Stimulated activated CD4-positive, alpha-beta T cell treated with anti-CD3 and anti-CD28 coated beads, Interleukin-15, amount 100 ng/mL, for 24 hours (primary cell): ENCODE data around the gene TRAK1.
"Not testable (repeated sequence)": the region's sequence is repeated elsewhere in the genome, so short reads cannot be mapped to it uniquely, and the experiment has no call there.

Experiments
- DNase-seq: peaks from one replicate; pipeline ENCODE4 v3.0.0-alpha.2; 2020

TRAK1 gene

DNA sequence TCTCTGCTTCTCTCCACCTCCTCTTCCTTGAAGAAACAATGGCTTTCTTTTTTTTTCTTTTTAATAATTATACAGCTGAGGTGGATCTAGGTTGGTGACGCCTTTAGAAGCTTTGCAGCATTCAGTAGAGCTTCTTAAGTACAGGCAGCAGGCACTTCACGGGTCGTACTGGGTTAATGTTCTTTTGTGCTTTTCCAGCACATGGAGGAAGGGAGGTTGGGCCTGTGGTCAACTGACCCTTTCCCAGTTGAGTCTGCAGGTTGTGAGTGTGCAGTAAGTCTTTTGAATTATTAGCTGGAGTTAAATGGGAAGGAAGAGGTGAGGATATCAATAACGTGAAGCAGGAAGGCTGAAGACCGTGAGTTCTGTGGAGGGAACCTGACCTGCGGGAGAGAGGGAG lies 7.0 kb downstream of the TRAK1 start:
- DNase-seq: no peak

DNA sequence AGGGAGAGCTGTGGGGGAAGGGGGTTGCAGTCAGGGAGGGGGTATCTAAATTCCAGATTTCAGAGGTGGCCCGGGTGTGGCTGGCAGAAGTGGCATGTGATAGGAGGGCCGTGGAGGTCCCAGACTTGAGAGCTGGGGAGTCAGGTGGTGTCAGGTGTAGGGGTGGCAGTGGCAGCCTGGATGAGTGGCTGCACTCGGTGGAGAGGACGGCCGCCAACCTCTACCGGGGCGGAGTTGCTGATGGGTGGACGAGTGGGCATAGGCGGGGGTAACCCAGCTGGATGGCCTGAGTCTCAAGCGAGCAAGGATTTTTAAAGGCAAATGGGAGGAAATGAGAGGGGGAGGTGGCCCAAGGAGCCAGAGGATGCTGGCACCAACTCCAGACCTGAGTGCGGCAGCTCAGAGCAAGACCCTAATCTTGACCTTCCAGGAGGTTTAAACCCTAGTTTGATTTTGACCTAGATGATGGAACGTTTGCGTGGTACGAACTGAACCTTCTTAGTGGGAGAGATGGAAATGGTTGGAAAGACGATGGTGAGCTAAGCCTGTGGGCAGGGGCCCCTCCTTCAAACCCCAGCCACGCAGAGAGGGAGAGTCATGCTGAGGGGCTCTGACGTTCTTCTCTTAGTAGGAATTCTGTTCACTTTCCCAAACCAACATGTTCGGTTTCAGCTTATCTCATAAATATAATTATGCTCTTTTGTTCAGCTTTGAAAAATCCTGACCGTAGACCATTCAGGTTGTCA lies 8.0 kb downstream of the TRAK1 start:
- no peak for DNase-seq

DNA sequence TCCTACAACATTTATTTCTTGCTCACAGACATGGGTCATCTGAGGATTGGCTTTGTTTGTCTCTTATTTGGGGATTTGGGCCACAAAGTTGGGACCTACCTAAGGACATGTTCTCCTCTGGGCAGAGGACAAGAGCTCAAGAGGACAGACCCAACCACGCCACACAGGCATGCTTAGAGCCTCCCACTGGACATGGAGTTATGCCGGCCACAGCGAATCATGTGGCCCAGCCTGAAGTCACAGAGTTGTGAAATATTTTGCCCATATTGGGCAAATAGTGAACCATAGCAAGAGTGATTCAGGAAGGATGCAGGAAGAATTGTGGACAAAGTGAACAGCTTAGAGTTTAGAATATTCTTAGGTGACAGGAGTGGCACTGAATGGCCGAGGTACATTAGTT lies 9.9 kb downstream of the TRAK1 start:
- DNase-seq: no peak

DNA sequence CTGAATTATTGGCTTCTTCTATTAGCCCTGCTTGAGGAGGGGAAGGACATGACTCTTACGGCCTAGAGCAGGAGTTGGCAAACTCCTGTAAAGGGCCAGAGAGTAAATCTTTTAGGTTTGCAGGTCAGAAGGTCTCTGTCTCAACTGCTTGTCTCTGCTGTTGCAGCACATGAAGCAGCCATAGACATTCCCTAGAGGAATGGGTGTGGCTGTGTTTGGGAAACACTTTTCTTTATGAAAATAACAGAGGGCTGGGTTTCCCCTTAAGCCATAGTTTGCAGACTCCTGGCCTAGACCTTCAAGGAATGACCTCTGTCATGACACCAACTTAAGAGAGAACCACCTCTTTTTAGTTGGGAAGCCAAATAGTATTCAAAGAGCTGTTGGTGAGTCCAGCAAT lies 10.3 kb downstream of the TRAK1 start:
- no peak for DNase-seq

DNA sequence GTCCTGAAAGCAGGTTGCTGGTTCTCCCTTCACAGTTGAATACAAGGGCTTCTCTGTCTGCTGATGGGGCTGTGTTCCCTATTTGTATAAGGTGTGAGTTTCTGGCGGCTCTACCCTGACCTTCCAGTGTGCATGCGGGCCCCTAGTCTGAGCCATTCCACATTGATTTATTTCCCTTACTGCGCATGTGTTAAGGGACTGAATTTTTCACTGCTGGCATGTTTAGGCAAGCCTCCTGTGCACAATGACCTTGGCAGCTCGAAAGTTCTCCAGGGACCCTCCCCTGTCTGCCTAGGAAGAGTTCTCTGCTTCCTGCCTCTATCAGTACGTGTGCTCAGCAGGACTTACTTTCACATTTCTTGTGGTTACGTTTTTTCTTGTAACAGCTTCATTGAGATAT lies 11.4 kb downstream of the TRAK1 start:
- DNase-seq: no peak

DNA sequence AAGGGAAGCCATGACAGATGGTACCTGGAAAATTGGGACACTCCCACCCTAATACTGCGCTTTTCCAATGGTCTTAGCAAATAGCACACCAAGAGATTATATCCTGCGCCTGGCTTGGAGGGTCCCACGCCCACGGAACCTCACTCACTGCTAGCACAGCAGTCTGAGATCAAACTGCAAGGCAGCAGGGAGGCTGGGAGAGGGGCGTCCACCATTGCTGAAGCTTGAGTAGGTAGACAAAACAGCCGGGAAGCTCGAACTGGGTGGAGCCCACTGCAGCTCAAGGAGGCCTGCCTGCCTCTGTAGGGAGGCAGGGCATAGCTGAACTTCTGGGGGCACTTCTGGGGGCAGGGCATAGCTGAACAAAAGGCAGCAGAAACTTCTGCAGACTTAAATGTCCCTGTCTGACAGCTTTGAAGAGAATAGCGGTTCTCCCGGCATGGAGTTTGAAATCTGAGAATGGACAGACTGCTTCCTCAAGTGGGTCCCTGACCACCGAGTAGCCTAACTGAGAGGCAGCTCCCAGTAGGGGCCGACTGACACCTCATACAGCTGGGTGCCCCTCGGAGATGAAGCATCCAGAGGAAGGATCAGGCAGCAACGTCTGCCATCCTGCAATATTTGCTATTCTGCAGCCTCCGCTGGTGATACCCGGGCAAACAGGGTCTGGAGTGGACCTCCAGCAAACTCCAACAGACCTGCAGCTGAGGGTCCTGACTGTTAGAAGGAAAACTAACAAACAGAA lies 12.9 kb downstream of the TRAK1 start:
- DNase-seq: not testable (repeated sequence)

DNA sequence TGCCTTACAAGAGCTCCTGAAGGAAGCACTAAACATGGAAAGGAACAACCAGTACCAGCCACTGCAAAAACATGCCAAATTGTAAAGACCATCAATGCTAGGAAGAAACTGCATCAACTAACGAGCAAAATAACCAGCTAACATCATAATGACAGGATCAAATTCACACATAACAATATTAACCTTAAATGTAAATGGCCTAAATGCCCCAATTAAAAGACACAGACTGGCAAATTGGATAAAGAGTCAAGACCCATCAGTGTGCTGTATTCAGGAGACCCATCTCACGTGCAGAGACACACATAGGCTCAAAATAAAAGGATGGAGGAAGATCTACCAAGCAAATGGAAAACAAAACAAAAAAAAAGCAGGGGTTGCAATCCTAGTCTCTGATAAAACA lies 14.8 kb downstream of the TRAK1 start:
- not testable (repeated sequence) for DNase-seq

DNA sequence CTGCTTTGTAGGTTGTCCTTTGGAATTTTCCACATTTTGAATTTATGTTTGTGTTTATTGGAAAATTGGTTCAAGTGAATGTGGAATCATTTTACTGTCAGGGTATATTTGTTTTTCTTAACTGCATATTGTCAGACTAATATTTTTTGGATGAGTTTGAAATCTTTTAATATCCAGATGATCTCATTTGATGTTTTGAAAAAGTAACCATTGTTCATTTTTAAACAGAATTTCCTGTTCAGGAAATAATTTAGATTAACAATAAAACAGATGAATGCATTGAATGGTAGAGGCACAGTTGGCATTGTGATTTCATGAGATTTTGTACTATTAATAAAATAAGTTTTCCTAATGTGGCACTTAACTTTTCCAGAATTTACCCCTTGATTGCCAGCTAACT lies 15.5 kb downstream of the TRAK1 start:
- no peak for DNase-seq

DNA sequence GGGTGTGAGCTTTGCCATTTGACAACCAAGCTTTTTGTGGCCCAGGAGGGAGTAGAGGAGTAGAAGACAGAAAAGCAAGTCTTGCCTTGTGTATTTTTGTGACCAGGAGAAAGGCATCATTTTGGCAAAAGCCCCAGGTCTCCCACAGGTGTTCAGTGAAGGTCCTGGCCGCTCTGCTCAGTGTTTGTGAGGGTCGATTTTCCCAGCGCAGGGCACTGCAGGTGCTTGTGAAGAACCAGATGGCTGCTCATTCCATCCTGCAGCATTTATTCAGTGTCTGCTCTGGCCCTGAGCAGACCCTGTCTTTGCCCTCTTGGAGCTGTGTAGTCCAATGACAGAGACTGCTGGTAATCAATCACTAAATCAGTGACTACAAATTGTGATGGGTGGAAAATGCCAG lies 19.5 kb downstream of the TRAK1 start:
- no peak for DNase-seq

DNA sequence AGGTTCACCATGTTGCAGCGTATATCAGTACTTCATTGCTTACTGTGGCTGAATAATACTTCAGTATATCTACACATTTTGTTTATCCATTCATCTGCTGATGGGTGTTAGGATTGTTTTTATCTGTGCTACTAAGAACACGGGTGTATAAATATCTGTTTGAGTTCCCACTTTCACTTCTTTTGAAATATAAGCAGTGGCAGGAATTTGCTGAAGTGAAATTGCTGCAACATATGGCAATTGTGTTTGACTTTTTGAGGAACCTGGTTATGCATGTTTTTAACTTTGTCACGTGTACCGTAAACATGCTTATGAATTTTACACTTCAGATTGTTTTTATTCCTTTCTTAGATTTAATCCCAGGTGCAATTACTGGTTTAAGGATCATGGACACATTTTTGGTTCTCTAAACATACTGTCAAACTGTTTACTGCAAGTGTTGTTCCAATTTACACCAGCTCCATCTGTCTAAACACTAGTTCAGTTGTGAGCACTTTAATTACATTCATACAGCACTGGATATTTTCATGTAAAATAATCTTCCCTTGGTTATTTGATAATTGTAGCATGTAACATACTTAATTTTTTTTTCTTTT lies 23.1 kb downstream of the TRAK1 start:
- DNase-seq: no peak

DNA sequence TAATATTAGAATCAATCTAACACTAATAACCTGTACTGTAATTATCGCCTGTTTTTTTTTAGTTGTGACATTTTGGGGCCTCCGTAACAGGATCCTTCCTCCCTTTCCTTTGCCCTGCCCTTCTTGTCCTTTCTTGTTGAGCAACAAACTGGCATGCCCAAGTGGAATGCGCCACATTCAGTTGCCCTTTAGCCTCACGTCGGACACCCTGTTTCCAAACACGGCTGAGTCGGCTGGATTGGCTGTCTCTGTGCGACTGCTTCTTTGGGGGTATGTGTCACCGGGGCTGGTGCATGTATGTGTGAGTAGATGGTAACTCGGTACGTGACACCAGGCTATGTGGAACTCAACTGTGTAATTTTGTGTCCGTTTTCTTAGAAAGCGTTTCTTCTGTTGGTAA lies 24.1 kb downstream of the TRAK1 start:
- no peak for DNase-seq

DNA sequence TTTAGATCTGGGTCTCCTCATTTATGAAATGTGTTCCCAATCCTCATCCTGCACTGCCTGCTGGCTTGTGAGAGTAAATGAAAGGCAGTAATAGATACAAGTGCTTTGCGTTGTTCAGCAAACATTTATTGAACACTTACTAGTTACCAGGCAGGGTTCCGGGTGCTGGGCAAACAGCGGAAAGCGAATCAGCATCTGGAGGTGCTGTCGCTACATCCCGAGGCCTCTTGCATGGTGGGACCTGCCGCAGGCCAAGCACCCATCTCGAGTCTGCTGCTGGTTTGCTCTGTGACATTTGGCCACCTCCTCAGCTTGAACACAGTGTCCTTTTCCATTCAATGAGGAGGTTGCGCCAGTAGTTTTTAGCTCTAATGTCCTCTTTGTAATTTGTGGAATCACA lies 24.8 kb downstream of the TRAK1 start:
- no peak for DNase-seq

DNA sequence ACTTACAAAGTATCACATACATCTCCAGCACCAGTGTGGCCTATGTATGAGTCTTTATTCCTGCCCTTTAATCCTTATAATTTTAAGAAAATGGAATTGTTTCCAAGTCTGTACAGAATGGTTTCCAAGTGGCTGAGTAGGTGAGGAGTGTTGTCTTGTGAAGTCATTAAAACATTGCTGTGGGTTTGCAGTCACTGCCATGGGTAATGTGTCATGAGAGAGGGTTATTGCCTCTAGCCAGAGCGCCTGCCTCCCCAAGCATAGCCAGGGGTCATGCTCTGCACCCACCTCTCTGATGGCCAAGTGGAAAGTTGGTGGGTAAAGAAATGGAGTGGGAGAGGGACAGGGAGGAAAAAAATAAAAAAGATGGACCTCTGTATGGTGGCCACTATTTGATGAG lies 25.3 kb downstream of the TRAK1 start:
- no peak for DNase-seq

DNA sequence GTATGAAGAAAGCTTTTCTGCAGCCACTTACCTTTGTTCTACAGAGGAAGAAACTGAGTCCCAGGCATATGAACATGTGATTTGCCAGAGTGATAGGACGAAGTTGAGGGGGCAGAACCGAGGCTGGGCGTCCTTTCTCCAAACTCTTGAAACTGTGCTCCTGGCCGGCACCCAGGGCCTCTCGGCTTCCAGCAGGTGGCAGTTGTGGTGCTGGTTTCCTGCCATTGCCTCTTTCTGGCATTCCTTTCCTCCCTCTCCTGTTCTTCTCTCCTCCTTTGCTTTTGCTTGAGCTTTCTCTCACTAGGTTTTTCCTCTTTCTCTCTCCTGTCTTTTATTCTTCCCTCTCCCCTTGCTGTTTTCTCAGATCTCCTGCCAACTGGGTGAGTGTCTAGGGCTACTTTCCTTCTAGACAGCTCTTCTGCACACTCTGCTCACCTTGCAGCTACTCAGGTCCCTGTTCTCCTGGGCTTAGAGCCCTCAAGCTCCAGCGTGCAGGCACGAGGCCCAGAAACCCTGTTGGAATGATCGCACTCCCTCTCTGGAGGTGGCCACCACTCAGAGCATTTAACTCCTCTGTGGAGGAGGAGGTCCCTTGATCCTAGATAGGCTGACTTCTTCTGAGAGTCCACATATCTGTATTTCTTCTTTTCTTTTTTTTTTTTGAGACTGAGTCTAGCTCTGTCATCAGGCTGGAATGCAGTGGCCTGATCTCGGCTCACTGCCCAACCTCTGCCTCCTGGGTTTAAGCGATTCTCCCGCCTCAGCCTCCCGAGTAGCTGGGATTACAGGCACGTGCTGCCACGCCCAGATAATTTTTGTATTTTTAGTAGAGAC lies 26.2 kb downstream of the TRAK1 start:
- DNase-seq: no peak

DNA sequence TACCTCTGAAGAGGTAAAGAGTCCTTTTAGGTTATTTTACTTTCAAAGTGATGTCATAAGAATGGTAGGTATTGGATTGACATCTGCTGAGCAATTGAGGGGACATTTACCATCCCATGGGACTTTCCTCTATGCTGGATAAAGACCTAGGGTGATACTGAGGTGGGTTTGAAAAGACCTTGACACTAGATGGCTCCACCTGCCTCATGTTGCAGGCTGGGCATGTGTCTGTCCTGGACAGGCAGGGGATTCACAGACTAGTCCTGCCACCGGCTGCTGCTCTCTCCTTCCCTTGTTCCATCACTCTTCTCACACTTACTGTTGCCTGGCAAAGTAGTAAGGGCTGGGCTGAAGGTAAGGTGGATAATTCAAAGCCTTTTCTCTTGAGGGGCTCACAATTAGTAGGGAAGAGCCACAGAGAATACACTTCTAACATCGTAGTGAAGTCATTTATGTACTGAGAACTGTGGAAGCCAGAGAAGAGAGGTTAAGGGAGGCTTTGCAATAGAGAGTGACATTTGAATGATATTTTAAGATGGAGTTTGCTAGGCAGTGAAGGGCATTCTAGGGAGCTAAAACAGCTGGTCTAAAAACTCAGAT lies 27.7 kb downstream of the TRAK1 start:
- no peak for DNase-seq

DNA sequence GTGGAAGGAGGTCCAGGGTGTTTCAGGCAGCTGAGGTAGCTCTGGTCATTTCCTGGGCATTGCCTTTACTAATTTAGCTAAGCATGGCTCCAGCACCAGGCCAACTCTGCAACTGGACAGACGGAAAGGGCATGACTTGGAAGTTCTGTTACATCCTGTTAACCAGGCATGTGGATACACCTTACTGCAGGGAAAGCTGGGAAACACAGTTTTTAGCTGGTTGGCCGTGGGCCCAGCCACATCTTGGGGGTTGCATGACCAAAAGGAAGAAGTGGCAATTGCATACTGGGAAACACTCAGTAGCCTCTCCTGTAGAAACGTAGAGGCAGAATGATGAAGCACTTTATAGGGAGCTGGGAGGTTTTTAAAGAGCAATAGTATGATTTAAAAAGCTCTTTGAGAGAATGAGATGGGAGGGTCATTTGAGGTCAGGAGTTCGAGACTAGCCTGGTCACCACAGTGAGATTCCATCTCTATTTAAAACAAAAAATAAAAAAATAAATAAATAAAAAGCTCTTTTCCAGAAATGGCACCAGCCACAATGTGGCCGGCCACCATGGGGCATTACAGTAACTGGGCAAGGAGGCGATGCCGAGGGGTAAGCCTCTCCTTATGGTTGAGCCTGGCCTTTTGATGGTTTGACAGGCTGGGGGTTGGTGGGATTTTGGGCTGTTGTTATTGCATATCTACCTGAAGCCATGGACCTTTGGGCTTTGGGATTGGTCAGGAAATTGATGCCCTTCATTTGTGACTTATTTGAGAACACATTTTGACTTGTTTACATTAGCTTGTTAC lies 28.6 kb downstream of the TRAK1 start:
- DNase-seq: no peak

DNA sequence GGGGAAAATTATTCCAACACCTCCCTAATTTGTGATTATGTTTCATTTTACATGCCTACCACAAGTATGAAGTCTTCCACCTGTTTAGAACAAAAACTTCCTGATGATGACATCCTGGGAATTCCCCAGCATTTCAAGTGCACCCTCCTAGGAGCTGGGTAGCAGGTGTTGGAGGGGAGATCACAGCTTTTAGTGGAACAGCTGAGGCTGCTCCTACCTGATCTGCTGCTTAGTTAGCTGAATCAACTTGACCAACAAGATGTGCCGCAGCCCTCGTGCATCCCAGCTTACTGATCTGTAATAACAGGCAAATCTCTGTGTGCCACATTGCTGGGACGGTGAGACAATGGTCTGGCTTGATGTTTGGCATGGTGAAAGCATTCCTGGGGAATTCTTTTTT lies 29.7 kb downstream of the TRAK1 start:
- DNase-seq: no peak

DNA sequence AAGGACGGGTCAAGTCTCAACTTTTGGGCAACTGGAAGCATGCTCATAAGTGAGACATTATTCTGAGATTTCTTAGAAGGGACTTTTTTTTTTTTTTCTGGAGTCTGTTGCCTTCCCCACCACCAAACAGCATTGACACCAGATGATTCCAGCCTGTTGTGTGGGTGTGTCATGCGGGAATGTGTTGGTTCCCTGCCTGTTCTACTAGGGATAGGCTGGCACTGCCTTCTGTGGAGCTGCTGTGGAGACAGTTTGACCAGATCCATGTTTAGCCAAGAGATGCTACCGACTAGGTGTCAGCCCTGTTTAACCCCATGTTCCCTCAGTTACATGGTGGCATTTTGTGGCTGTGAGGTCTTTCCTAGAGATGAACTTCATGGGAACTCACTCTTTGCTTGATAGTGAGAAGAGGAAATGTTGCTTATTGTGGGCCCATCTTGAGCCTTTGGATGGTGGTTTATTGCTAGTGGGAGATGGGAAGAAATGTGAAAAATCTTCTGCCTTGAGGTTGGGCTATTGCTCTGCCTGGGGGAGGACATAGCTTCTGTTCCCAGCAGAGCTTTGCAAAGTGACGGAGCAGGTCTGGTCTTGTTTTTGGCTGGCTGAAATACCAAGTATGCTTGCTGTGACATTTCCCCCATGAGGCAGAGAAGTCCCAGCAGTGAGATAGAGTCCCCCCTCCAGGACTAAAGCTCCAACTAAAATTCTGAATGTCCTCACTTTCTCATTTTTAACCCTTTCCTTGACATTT lies 31.3 kb downstream of the TRAK1 start:
- DNase-seq: no peak

DNA sequence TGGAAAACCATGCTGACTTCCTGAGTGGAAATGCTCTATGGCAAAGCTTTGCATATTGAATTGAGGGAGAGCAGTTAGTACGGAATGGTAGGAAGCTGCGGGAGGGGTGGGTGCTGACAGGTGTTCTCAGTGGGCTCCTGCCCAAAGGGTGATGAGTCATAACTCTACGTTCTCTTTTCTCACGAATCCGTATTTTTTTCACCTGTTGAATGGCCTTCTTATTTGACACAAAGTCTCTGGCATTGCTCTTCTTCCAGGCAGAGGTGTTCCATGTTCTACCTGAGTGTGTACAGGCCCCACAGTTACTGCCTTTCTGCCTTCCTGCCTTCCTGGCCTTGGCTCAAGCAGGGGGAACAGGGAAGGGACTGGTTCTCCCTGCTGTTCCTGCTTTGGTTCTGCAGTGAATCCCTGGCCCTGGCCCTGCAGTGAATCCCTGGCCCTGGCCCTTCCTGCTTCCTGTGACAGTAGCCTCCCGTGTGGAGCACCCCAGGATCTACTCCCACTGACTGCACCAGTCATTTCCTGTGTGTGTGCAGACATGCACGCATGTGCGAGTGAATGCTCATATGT lies 31.9 kb downstream of the TRAK1 start:
- DNase-seq: no peak

DNA sequence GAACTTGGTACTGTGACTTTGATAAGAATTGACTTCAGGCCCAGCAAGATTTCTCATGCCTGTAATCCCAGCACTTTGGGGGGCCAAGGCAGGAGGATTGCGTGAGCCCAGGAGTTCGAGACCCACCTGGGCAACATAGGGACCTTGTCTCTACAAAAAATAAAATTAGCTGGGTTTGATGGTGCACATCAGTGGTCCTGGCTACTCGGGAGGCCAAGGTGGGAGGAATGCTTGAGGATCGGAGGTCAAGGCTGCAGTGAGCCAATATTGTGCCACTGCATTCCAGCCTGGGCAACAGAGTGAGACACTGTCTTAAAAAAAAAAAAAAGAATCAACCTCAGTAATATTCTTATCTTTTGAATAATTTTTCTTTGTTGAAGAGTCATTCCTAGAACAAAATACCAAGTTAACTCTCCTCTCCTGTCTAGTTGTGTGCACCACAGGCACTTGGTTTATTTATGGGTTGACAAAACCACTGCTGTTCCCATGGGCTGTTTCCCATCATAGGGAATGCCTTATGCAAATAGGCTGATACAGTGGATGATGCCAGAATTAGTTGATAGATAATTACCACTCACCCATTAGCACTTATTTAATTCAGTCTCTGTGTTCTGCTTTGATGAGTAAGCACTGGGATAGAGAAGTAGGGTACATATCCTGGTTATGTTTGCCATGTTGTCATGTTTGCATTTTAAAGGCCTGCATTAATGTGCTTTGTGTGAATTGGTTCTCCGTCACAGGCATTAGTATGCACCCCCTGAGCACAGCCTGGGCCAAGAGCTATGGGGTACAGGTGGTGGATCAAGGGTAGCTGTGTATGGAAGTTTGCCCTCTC lies 32.9 kb downstream of the TRAK1 start:
- no peak for DNase-seq
